Effector memory CD4-positive, alpha-beta T cell (primary cell): ENCODE results near the gene GABRR1.

Experiments
- DNase-seq, 3 donors: peaks; one replicate each; pipeline ENCODE4 v3.0.0-alpha.2; 2020
- H3K27ac ChIP-seq: 2 replicates; pipeline ENCODE4 v1.7.0; 2013; ENCODE audit warnings: mild to moderate bottlenecking, low read length, moderate library complexity; ENCODE audit not compliant: insufficient read depth, poor library complexity, severe bottlenecking
- H3K27me3 ChIP-seq: replicated peaks from 2 replicates; pipeline ENCODE4 v1.7.0; 2013; ENCODE audit warnings: mild to moderate bottlenecking, low read length; ENCODE audit not compliant: insufficient read depth, control insufficient read depth, poor library complexity, severe bottlenecking
- H3K36me3 ChIP-seq: 2 replicates; pipeline ENCODE4 v1.7.0; 2013; ENCODE audit warnings: mild to moderate bottlenecking, low read length, moderate library complexity; ENCODE audit not compliant: control insufficient read depth, insufficient read depth
- H3K4me1 ChIP-seq: 2 replicates; pipeline ENCODE4 v1.7.0; 2013; ENCODE audit warnings: low read length, mild to moderate bottlenecking; ENCODE audit not compliant: control insufficient read depth, insufficient read depth, poor library complexity, severe bottlenecking
- H3K4me3 ChIP-seq: 2 replicates; pipeline ENCODE4 v1.7.0; 2013; ENCODE audit warnings: low read length, low read depth, mild to moderate bottlenecking; ENCODE audit not compliant: insufficient read depth, poor library complexity, severe bottlenecking
- H3K9me3 ChIP-seq: 2 replicates; pipeline ENCODE4 v1.7.0; 2013; ENCODE audit warnings: mild to moderate bottlenecking, low read length, moderate library complexity; ENCODE audit not compliant: control insufficient read depth

The GABRR1 gene

DNA sequence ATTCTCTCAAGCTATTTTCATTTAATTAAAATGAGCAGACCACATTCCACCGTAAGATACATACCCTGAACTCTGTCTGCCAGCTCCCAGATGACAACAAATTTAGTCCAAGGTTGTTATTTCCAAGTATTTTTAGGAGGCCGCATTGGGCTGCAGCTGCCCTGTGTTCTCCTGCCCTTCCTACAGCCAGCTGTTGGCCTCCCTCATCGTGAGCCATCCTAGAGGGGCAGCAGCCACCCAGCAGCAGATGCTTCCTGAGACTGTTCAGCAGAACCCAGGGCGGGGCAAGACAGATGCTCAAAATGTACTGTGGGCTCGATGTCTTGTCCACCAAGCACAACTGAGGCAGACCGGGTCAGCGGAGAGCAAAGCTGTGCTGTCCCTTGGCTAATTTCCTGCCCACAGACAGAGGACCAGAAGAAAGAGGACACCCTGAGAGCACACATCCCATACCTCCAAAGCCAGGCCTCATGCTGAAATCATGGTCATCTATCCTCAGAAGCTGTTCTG, 16.4 kb downstream of the GABRR1 start:
- H3K4me1 ChIP-seq = no peaks in the 10 kb centered on the region
- DNase-seq = no peak
- H3K27me3 ChIP-seq = no peaks in the 10 kb centered on the region
- no peak overlapping the region for H3K4me3 ChIP-seq
- no peaks in the 10 kb centered on the region for H3K36me3 ChIP-seq
- no peaks in the 10 kb centered on the region for H3K9me3 ChIP-seq
- no peak overlapping the region for H3K27ac ChIP-seq

GRCh38 chr6:89199579-89199978, 17.6 kb downstream of the GABRR1 start:
- no peak for DNase-seq
- no peaks in the 10 kb centered on the region for H3K27me3 ChIP-seq
- no peaks in the 10 kb centered on the region for H3K36me3 ChIP-seq

GRCh38 chr6:89198235-89198634, 18.9 kb downstream of the GABRR1 start:
- no peak for DNase-seq
- H3K36me3 ChIP-seq = no peaks in the 10 kb centered on the region
- H3K27me3 ChIP-seq = no peaks in the 10 kb centered on the region
- H3K27ac ChIP-seq = no peak overlapping the region
- H3K9me3 ChIP-seq = no peaks in the 10 kb centered on the region
- H3K4me3 ChIP-seq = no peak overlapping the region
- no peaks in the 10 kb centered on the region for H3K4me1 ChIP-seq

More at GRCh38 chr6:89199579-89199978, 17.6 kb downstream of the GABRR1 start:
- no peak overlapping the region for H3K27ac ChIP-seq
- H3K4me3 ChIP-seq = no peak overlapping the region
- no peaks in the 10 kb centered on the region for H3K9me3 ChIP-seq
- H3K4me1 ChIP-seq = no peaks in the 10 kb centered on the region

- no peaks in the 10 kb centered on the region for H3K36me3 ChIP-seq
- no peaks in the 10 kb centered on the region for H3K27me3 ChIP-seq
- no peak for DNase-seq
Measured at GRCh38 chr6:89197141-89197540, 20.0 kb downstream of the GABRR1 start.

GRCh38 chr6:89194559-89194958, 22.6 kb downstream of the GABRR1 start:
- Histone ChIP-seq H3K4me1 (no peaks in the 10 kb centered on the region), H3K9me3 (no peaks in the 10 kb centered on the region), H3K4me3 (no peak overlapping the region), H3K36me3 (no peaks in the 10 kb centered on the region), H3K27me3 (no peaks in the 10 kb centered on the region), H3K27ac (no peak overlapping the region)
- DNase-seq = no peak

More at GRCh38 chr6:89197141-89197540, 20.0 kb downstream of the GABRR1 start:
- Histone ChIP-seq H3K4me1 (no peaks in the 10 kb centered on the region), H3K27ac (no peak overlapping the region), H3K9me3 (no peaks in the 10 kb centered on the region), H3K4me3 (no peak overlapping the region)

GRCh38 chr6:89190741-89191140, 26.4 kb downstream of the GABRR1 start:
- no peak overlapping the region for H3K4me3 ChIP-seq
- DNase-seq = no peak

GRCh38 chr6:89187504-89187903, 29.7 kb downstream of the GABRR1 start:
- H3K9me3 ChIP-seq = no peaks in the 10 kb centered on the region
- H3K4me1 ChIP-seq = no peaks in the 10 kb centered on the region
- no peak for DNase-seq

More at GRCh38 chr6:89190741-89191140, 26.4 kb downstream of the GABRR1 start:
- no peaks in the 10 kb centered on the region for H3K9me3 ChIP-seq
- no peaks in the 10 kb centered on the region for H3K36me3 ChIP-seq
- H3K27me3 ChIP-seq = peaks cover 3% of the 10 kb centered on the region
- no peak overlapping the region for H3K27ac ChIP-seq
- H3K4me1 ChIP-seq = no peaks in the 10 kb centered on the region

DNA sequence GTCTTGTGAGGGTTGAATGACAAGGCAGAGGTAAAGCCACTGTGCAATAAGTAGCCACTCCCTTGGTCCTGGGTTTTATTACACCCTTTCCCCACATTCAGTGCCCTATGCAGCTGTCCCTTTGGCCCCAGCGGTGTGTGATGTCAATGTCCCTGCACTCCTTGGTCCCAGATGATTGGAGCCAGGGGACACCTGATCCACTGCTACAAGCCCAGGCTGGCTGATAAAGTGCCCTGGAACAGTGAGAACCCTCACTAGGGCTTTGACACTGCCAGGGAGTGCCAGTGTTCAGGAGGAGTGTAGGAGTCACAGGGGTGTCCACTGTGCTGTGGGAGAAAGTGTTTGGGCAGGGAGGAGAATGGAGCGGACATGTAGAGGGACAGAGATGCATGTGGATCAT, 30.4 kb downstream of the GABRR1 start:
- no peaks in the 10 kb centered on the region for H3K36me3 ChIP-seq
- DNase-seq = no peak
- no peaks in the 10 kb centered on the region for H3K9me3 ChIP-seq
- no peak overlapping the region for H3K4me3 ChIP-seq
- no peaks in the 10 kb centered on the region for H3K4me1 ChIP-seq
- no peak overlapping the region for H3K27ac ChIP-seq
- H3K27me3 ChIP-seq = peaks cover 3% of the 10 kb centered on the region

More at GRCh38 chr6:89187504-89187903, 29.7 kb downstream of the GABRR1 start:
- H3K27me3 ChIP-seq = peaks cover 3% of the 10 kb centered on the region
- H3K27ac ChIP-seq = no peak overlapping the region
- no peaks in the 10 kb centered on the region for H3K36me3 ChIP-seq
- no peak overlapping the region for H3K4me3 ChIP-seq

DNA sequence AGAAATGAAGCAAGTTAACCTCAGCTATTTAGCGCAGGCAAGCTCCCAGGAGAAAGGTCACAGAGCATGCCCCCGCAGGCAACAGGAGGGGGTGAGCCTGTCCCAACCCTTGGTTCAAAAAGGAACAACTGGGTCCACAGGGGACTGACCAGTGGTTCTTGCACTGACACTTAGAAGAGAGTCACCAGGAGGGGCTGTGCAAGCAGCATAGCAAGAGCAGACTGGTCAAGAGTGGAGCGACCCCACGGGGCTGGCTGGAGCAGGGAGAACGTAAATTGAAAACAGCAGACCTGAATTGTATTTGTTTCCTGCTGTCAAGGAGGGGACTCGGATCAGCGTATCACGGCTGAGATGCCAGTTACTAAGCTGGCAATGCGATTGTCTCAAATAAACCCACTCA, 32.8 kb downstream of the GABRR1 start:
- DNase-seq = no peak
- Histone ChIP-seq H3K36me3 (no peaks in the 10 kb centered on the region), H3K4me1 (no peaks in the 10 kb centered on the region), H3K9me3 (no peaks in the 10 kb centered on the region), H3K4me3 (no peak overlapping the region), H3K27ac (no peak overlapping the region), H3K27me3 (peaks cover 3% of the 10 kb centered on the region)

DNA sequence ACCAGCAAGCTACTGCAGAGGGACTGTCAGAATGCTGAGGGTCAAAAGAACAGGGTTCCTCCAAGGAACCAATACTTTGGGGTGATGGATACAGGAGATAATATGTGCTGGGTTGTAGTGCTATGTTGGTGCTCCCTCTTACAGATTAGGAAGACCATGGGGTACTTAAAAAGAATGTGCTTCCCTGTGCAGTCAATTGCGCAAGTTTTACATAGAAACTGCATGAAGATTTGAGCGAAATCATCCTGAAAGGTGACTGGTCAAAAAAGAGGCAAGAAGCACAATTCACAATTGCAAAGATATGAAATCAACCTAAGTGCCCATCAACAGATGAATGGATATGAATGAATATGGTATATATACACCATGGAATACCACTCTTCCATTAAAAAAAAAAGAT, 33.9 kb downstream of the GABRR1 start:
- no peak for DNase-seq
- no peaks in the 10 kb centered on the region for H3K9me3 ChIP-seq
- H3K4me3 ChIP-seq = no peak overlapping the region

More for the DNA sequence above, 33.9 kb downstream of the GABRR1 start:
- Histone ChIP-seq H3K27ac (no peak overlapping the region), H3K27me3 (no peaks in the 10 kb centered on the region), H3K4me1 (no peaks in the 10 kb centered on the region), H3K36me3 (no peaks in the 10 kb centered on the region)
